ENCODE results near the gene TMPRSS7.

DNA sequence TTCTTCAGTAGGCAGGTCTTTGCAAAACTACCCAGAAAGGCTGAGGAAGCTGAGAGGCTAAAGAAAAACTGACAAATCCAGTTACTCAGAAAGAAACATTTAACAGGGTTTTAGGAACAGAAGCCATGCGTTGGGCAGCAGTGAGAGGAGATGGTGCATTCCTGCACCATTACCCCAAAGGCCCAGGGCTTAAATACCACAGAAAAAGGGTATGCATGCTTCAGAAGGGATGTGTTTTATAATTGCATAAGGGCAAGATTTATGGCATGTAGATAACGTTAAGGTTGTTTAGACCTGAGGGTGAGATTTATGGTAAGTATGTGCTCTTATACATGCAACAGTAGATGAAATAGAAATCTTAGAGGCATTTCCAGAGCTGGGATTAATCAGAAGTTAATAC is 61.6 kb downstream of the TMPRSS7 start:
- no peak for TF ChIP-seq CTCF (IDR thresholded peaks at IDR 0.05)
- TF ChIP-seq POLR2AphosphoS5 (IDR thresholded peaks at IDR 0.05), result no peak

All from esophagus muscularis mucosa (tissue), 3 donors.